ENCODE measurements around the gene DMKN.
A peak's percentile ranks its signal among the peaks of the same experiment; 100 is the strongest.
"Not testable (repeated sequence)": the region's sequence is repeated elsewhere in the genome, so short reads cannot be mapped to it uniquely, and the experiment has no call there.

Gene DMKN

GRCh38 chr19:35484252-35485036 lies 29.0 kb downstream of the DMKN start:
- Mint-ChIP-seq H3K27ac (no peak overlapping the region), H3K36me3 (ENCODE audit: low read depth) (no peaks in the 10 kb centered on the region), H3K4me3 (no peak overlapping the region), H3K27me3 (peaks cover 7% of the 10 kb centered on the region), H3K4me1 (ENCODE audit: low read depth) (peaks cover 12% of the 10 kb centered on the region), H3K9me3 (no peaks in the 10 kb centered on the region)
- DNase-seq, result no peak

DNA sequence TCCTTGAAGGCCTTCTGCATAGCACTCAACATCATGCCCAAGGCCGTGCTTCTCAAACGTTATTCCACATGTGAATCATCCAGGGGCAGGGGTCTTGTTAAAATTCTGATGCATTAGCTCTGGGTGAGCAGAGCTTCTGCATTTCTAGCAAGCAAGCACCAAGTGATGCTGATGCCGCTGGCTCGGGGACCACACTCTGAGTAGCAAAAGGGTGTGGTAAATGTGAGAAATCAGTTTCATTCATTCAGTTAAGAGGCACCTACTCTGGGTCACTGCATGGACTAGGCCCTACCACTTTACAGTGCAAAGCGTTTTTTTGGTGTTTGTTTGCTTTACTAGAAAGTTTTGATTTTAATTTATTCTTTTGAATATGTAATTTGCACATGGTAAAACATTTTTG lies 30.4 kb downstream of the DMKN start:
- Mint-ChIP-seq H3K9me3 (no peaks in the 10 kb centered on the region), H3K4me3 (no peak overlapping the region), H3K27me3 (peaks cover 7% of the 10 kb centered on the region), H3K27ac (no peak overlapping the region), H3K36me3 (ENCODE audit: low read depth) (no peaks in the 10 kb centered on the region), H3K4me1 (ENCODE audit: low read depth) (peaks cover 12% of the 10 kb centered on the region)
- no peak for DNase-seq

- Mint-ChIP-seq H3K9me3 (no peaks in the 10 kb centered on the region), H3K4me3 (no peak overlapping the region)
Observed at GRCh38 chr19:35478794-35479677, 34.4 kb downstream of the DMKN start.

GRCh38 chr19:35476149-35476548 lies 37.3 kb downstream of the DMKN start:
- no peaks in the 10 kb centered on the region for H3K4me1 Mint-ChIP-seq (ENCODE audit: low read depth)
- no peak for DNase-seq
- no peaks in the 10 kb centered on the region for H3K36me3 Mint-ChIP-seq (ENCODE audit: low read depth)
- no peaks in the 10 kb centered on the region for H3K27me3 Mint-ChIP-seq
- H3K4me3 Mint-ChIP-seq, result no peak overlapping the region
- H3K9me3 Mint-ChIP-seq, result no peaks in the 10 kb centered on the region
- H3K27ac Mint-ChIP-seq, result no peak overlapping the region

More at GRCh38 chr19:35478794-35479677, 34.4 kb downstream of the DMKN start:
- DNase-seq, result no peak
- H3K27ac Mint-ChIP-seq, result no peak overlapping the region
- H3K4me1 Mint-ChIP-seq (ENCODE audit: low read depth), result peaks cover 3% of the 10 kb centered on the region
- H3K27me3 Mint-ChIP-seq, result no peaks in the 10 kb centered on the region
- H3K36me3 Mint-ChIP-seq (ENCODE audit: low read depth), result no peaks in the 10 kb centered on the region

GRCh38 chr19:35474594-35474993 lies 38.9 kb downstream of the DMKN start:
- not testable (repeated sequence) for H3K27me3 Mint-ChIP-seq; H3K9me3 Mint-ChIP-seq; H3K36me3 Mint-ChIP-seq (ENCODE audit: low read depth); H3K4me1 Mint-ChIP-seq (ENCODE audit: low read depth); H3K27ac Mint-ChIP-seq; H3K4me3 Mint-ChIP-seq; DNase-seq

- H3K9me3 Mint-ChIP-seq, result no peaks in the 10 kb centered on the region
- no peaks in the 10 kb centered on the region for H3K27me3 Mint-ChIP-seq
- DNase-seq, result no peak
- no peaks in the 10 kb centered on the region for H3K4me1 Mint-ChIP-seq (ENCODE audit: low read depth)
- H3K27ac Mint-ChIP-seq, result no peak overlapping the region
- H3K4me3 Mint-ChIP-seq, result no peak overlapping the region
- no peaks in the 10 kb centered on the region for H3K36me3 Mint-ChIP-seq (ENCODE audit: low read depth)
Observed at GRCh38 chr19:35474104-35474503, 39.3 kb downstream of the DMKN start.

GRCh38 chr19:35471946-35472345 lies 41.5 kb downstream of the DMKN start:
- H3K36me3 Mint-ChIP-seq (ENCODE audit: low read depth), result no peaks in the 10 kb centered on the region
- H3K27me3 Mint-ChIP-seq, result no peaks in the 10 kb centered on the region
- DNase-seq, result no peak
- no peaks in the 10 kb centered on the region for H3K4me1 Mint-ChIP-seq (ENCODE audit: low read depth)
- H3K4me3 Mint-ChIP-seq, result no peak overlapping the region
- no peak overlapping the region for H3K27ac Mint-ChIP-seq
- H3K9me3 Mint-ChIP-seq, result no peaks in the 10 kb centered on the region

- not testable (repeated sequence) for H3K27me3 Mint-ChIP-seq
Observed at GRCh38 chr19:35471075-35471474, 42.4 kb downstream of the DMKN start.

DNA sequence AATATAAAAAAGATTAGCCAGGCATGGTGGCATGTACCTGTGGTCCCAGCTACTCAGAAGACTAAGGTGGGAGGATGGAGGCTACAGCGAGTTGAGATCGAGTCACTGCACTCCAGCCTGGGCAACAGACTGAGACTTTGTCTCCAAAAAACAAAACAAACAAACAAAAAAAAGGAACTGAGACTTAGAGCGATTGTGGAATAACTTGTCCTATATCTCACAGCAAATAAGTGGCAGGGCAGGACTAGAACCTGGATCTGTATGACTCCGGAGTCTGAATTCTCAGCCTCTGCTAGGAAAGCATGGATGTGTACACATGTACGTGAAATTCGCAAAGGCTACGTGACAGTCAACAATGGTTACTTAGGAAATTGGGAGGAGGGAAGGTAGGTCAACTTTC lies 43.3 kb downstream of the DMKN start:
- Mint-ChIP-seq H3K9me3 (no peaks in the 10 kb centered on the region), H3K4me1 (ENCODE audit: low read depth) (no peaks in the 10 kb centered on the region), H3K27ac (no peak overlapping the region), H3K36me3 (ENCODE audit: low read depth) (no peaks in the 10 kb centered on the region), H3K27me3 (no peaks in the 10 kb centered on the region), H3K4me3 (no peak overlapping the region)
- no peak for DNase-seq

More at GRCh38 chr19:35471075-35471474, 42.4 kb downstream of the DMKN start:
- not testable (repeated sequence) for H3K27ac Mint-ChIP-seq; H3K4me3 Mint-ChIP-seq; H3K4me1 Mint-ChIP-seq (ENCODE audit: low read depth); H3K36me3 Mint-ChIP-seq (ENCODE audit: low read depth); DNase-seq; H3K9me3 Mint-ChIP-seq

GRCh38 chr19:35468637-35469036 lies 44.8 kb downstream of the DMKN start:
- H3K27ac Mint-ChIP-seq, result no peak overlapping the region
- no peaks in the 10 kb centered on the region for H3K27me3 Mint-ChIP-seq
- no peaks in the 10 kb centered on the region for H3K36me3 Mint-ChIP-seq (ENCODE audit: low read depth)
- peaks cover under 1% of the 10 kb centered on the region for H3K4me1 Mint-ChIP-seq (ENCODE audit: low read depth)
- no peak overlapping the region for H3K4me3 Mint-ChIP-seq
- peak; percentile 66 for DNase-seq
- H3K9me3 Mint-ChIP-seq, result no peaks in the 10 kb centered on the region

DNA sequence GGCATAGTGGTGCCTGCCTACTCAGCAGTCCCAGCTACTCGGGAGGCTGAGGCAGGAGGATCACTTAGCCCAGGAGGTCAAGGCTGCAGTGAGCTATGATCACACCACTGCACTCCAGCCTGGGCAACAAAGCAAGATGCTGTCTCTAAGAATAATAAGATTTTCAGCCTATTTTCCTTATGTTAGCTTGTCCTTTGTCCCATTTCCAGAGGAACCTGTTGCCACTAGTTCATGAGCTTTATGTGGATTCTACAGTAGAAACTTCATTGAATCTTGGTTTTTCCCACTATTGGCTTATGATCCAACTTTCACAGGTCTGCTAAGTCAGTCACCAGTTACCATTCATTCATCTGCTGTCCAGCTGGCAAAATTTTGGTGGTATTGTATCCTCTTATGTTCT lies 47.2 kb downstream of the DMKN start:
- H3K27me3 Mint-ChIP-seq, result no peaks in the 10 kb centered on the region
- H3K36me3 Mint-ChIP-seq (ENCODE audit: low read depth), result no peaks in the 10 kb centered on the region
- H3K4me1 Mint-ChIP-seq (ENCODE audit: low read depth), result peaks cover 15% of the 10 kb centered on the region
- no peak overlapping the region for H3K4me3 Mint-ChIP-seq
- no peak for DNase-seq
- H3K9me3 Mint-ChIP-seq, result no peaks in the 10 kb centered on the region
- H3K27ac Mint-ChIP-seq, result no peak overlapping the region

DNA sequence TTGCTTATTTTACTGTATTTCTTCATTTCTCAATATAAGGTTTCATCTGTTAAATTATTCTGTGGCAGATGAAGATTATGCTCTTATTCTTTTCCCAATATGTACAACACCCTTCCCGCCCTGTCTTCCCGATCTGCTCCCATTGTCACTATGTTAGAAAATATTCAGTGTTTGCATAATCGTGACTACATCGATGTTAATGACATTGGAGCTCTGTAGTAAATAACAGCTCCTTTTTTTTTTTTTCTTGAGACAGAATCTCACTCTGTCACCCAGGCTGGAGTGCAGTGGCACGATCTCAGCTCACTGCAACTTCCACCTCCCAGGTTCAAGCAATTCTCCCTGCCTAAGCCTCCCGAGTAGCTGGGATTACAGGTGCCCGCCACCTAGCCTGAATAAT lies 50.5 kb downstream of the DMKN start:
- H3K27me3 Mint-ChIP-seq; DNase-seq; H3K27ac Mint-ChIP-seq; H3K9me3 Mint-ChIP-seq; H3K36me3 Mint-ChIP-seq (ENCODE audit: low read depth): not testable (repeated sequence)
- peak overlapping the region; percentile 17 for H3K4me3 Mint-ChIP-seq
- H3K4me1 Mint-ChIP-seq (ENCODE audit: low read depth), result peaks cover 20% of the 10 kb centered on the region

DNA sequence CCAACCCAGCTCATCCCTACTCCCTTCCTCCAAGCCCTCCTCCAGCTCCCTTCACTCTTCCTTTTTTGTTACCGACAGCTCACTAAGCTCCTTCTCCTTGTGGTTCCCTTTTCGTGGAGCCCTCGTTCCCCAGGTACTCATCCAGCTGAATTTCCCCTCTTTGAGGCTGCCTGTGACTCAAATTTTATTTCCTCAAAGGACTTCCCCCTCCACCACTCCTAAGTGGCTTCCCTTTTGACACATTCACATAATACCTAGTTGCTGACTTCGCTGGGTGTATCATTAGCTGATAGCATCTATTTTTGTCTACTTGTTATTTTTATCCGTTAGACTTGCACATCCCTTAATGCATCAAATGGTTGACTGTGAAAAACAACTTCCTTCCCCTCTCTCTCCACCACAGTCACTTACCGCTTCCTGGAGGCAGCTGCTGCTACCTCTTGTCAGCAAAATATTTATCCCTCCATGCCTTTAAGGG lies 50.9 kb downstream of the DMKN start:
- Mint-ChIP-seq H3K4me3 (peak overlapping the region; percentile 17), H3K36me3 (ENCODE audit: low read depth) (no peaks in the 10 kb centered on the region), H3K4me1 (ENCODE audit: low read depth) (peaks cover 20% of the 10 kb centered on the region), H3K9me3 (no peaks in the 10 kb centered on the region), H3K27me3 (no peaks in the 10 kb centered on the region), H3K27ac (peak overlapping the region; percentile 83)
- DNase-seq, result no peak

GRCh38 chr19:35461788-35462187 lies 51.7 kb downstream of the DMKN start:
- DNase-seq; H3K9me3 Mint-ChIP-seq; H3K27ac Mint-ChIP-seq; H3K4me3 Mint-ChIP-seq; H3K27me3 Mint-ChIP-seq; H3K36me3 Mint-ChIP-seq (ENCODE audit: low read depth): not testable (repeated sequence)
- peaks cover 23% of the 10 kb centered on the region for H3K4me1 Mint-ChIP-seq (ENCODE audit: low read depth)

GRCh38 chr19:35461060-35461459 lies 52.4 kb downstream of the DMKN start:
- H3K27me3 Mint-ChIP-seq, result no peaks in the 10 kb centered on the region
- no peak overlapping the region for H3K27ac Mint-ChIP-seq
- no peaks in the 10 kb centered on the region for H3K9me3 Mint-ChIP-seq
- H3K4me1 Mint-ChIP-seq (ENCODE audit: low read depth), result peaks cover 23% of the 10 kb centered on the region
- H3K4me3 Mint-ChIP-seq, result no peak overlapping the region
- no peaks in the 10 kb centered on the region for H3K36me3 Mint-ChIP-seq (ENCODE audit: low read depth)
- DNase-seq, result no peak

Measured in activated T-cell treated with anti-CD3 and anti-CD28 coated beads, Interleukin-2, amount 50 U/mL, for 24 hours (primary cell).